Trophoblast cell (in vitro differentiated cells and primary cell): ENCODE data around the gene AARS1.
"Not testable (repeated sequence)": the region's sequence is repeated elsewhere in the genome, so short reads cannot be mapped to it uniquely, and the experiment has no call there.

ENCODE experiments used
- DNase-seq, 2 donors: peaks; one replicate each; pipeline ENCODE4 v3.0.0-alpha.2; 2016
- H2AFZ ChIP-seq: 2 replicates; pipeline ENCODE4 v1.6.1; 2013; ENCODE audit warnings: low read length, moderate library complexity, mild to moderate bottlenecking; ENCODE audit not compliant: insufficient read depth, poor library complexity
- H2AK5ac ChIP-seq: 2 replicates; pipeline ENCODE4 v1.6.1; 2013; ENCODE audit warnings: mild to moderate bottlenecking, low read length
- H2BK120ac ChIP-seq: 2 replicates; pipeline ENCODE4 v1.6.1; 2013; ENCODE audit warnings: low read length, mild to moderate bottlenecking, moderate library complexity; ENCODE audit not compliant: insufficient read depth, poor library complexity
- H2BK12ac ChIP-seq: 2 replicates; pipeline ENCODE4 v1.6.1; 2013; ENCODE audit warnings: mild to moderate bottlenecking, low read length, moderate library complexity
- H2BK5ac ChIP-seq: 2 replicates; pipeline ENCODE4 v1.6.1; 2013; ENCODE audit warnings: low read length, low read depth, moderate library complexity, mild to moderate bottlenecking; ENCODE audit not compliant: poor library complexity
- H3K14ac ChIP-seq: 2 replicates; pipeline ENCODE4 v1.6.1; 2013; ENCODE audit warnings: mild to moderate bottlenecking, low read length
- H3K18ac ChIP-seq: 2 replicates; pipeline ENCODE4 v1.6.1; 2013; ENCODE audit warnings: mild to moderate bottlenecking, low read length
- H3K23ac ChIP-seq: 2 replicates; pipeline ENCODE4 v1.6.1; 2013; ENCODE audit warnings: low read length
- H3K27ac ChIP-seq: 2 replicates; pipeline ENCODE4 v1.5.1; 2013; ENCODE audit warnings: low read depth, mild to moderate bottlenecking, inconsistent platforms, low read length, moderate library complexity
- H3K27me3 ChIP-seq: 2 replicates; pipeline ENCODE4 v1.6.1; 2013; ENCODE audit warnings: inconsistent platforms, mild to moderate bottlenecking, low read length, moderate library complexity; ENCODE audit not compliant: insufficient read depth
- H3K36me3 ChIP-seq, 2 experiments: 1 replicate in 1 of 2; 2 replicates in 1 of 2; pipeline ENCODE4 v1.6.1; 2013; ENCODE audit warnings: low read length in 2 of 2, mild to moderate bottlenecking in 2 of 2, moderate library complexity in 1 of 2; ENCODE audit not compliant: insufficient read depth in 2 of 2, control insufficient read depth in 1 of 2
- H3K4ac ChIP-seq: 2 replicates; pipeline ENCODE4 v1.6.1; 2013; ENCODE audit warnings: low read depth, mild to moderate bottlenecking, low read length, moderate library complexity
- H3K4me1 ChIP-seq, 2 experiments: 1 replicate in 1 of 2; 2 replicates in 1 of 2; pipeline ENCODE4 v1.6.1; 2013; ENCODE audit warnings: low read length in 2 of 2, mild to moderate bottlenecking in 2 of 2, moderate library complexity in 1 of 2; ENCODE audit not compliant: insufficient read depth in 2 of 2, control insufficient read depth in 1 of 2
- H3K4me2 ChIP-seq: 2 replicates; pipeline ENCODE4 v1.6.1; 2013; ENCODE audit warnings: inconsistent platforms, mild to moderate bottlenecking, low read length, moderate library complexity
- H3K4me3 ChIP-seq: 2 replicates; pipeline ENCODE4 v1.5.1; 2013; ENCODE audit warnings: mild to moderate bottlenecking, low read depth, low read length, inconsistent platforms
- H3K79me1 ChIP-seq: one replicate; pipeline ENCODE4 v1.6.1; 2013; ENCODE audit warnings: low read length
- H3K79me2 ChIP-seq: 2 replicates; pipeline ENCODE4 v1.6.1; 2013; ENCODE audit warnings: low read length, mild to moderate bottlenecking; ENCODE audit not compliant: control insufficient read depth, insufficient read depth, poor library complexity
- H3K9ac ChIP-seq: 2 replicates; pipeline ENCODE4 v1.6.1; 2013; ENCODE audit warnings: mild to moderate bottlenecking, low read length
- H3K9me3 ChIP-seq: 2 replicates; pipeline ENCODE4 v1.6.1; 2013; ENCODE audit warnings: low read depth, mild to moderate bottlenecking, control low read depth, inconsistent platforms, low read length; ENCODE audit not compliant: insufficient read depth
- H4K12ac ChIP-seq: 2 replicates; pipeline ENCODE4 v1.6.1; 2013; ENCODE audit warnings: low read depth, mild to moderate bottlenecking, low read length, moderate library complexity
- H4K8ac ChIP-seq: 2 replicates; pipeline ENCODE4 v1.6.1; 2013; ENCODE audit warnings: low read depth, mild to moderate bottlenecking, low read length, moderate library complexity
- H4K91ac ChIP-seq: one replicate; pipeline ENCODE4 v1.6.1; 2013; ENCODE audit warnings: low read depth, mild to moderate bottlenecking, low read length, moderate library complexity
- WGBS: extraction: QIAGEN DNeasy Blood & Tissue Kit; methylation state at CpG from one replicate; pipeline ENCODE4 v1.1.7; 2013; ENCODE audit warnings: missing lambda C conversion rate; ENCODE audit not compliant: insufficient read length, insufficient coverage; ENCODE audit errors: extremely low coverage; 5-methylcytosine and 5-hydroxymethylcytosine counted together

AARS1 gene

GRCh38 chr16:70259903-70260302, 29.4 kb downstream of the AARS1 start:
- not testable (repeated sequence) for H2BK5ac ChIP-seq, H2AFZ ChIP-seq, H3K23ac ChIP-seq, H2BK12ac ChIP-seq, H3K4me1 ChIP-seq, H3K14ac ChIP-seq, H3K27me3 ChIP-seq, H3K18ac ChIP-seq, H3K79me1 ChIP-seq, H2AK5ac ChIP-seq, H4K91ac ChIP-seq, H3K9ac ChIP-seq, H4K8ac ChIP-seq, H3K4me3 ChIP-seq, H4K12ac ChIP-seq, H3K4me2 ChIP-seq, H2BK120ac ChIP-seq, H3K4ac ChIP-seq, H3K79me2 ChIP-seq, H3K27ac ChIP-seq, H3K9me3 ChIP-seq, DNase-seq
- no CpG with 5 or more reads among the region's 6 CpGs for WGBS
- peaks cover 75 to 84% of the 10 kb centered on the region in 2 experiments for H3K36me3 ChIP-seq

GRCh38 chr16:70258946-70259345, 30.4 kb downstream of the AARS1 start:
- DNase-seq = no peak
- Histone ChIP-seq H4K12ac (no peak overlapping the region), H2BK12ac (no peak overlapping the region), H4K91ac (no peak overlapping the region), H3K79me1 (no peaks in the 10 kb centered on the region), H3K4me1 (no peaks in the 10 kb centered on the region), H2AK5ac (no peak overlapping the region), H3K18ac (no peak overlapping the region), H2BK120ac (no peak overlapping the region), H2AFZ (no peak overlapping the region), H3K4me2 (no peak overlapping the region), H3K4me3 (no peak overlapping the region), H3K4ac (no peak overlapping the region), H3K79me2 (no peaks in the 10 kb centered on the region), H3K9me3 (peaks cover 3% of the 10 kb centered on the region), H3K23ac (no peak overlapping the region), H3K36me3 (peaks cover 75 to 84% of the 10 kb centered on the region in 2 experiments), H2BK5ac (no peak overlapping the region), H3K27ac (no peak overlapping the region), H3K27me3 (no peaks in the 10 kb centered on the region), H3K9ac (no peak overlapping the region), H4K8ac (no peak overlapping the region), H3K14ac (no peak overlapping the region)
- WGBS = no CpG with 5 or more reads among the region's 10 CpGs

- H3K9me3 ChIP-seq = peaks cover 3% of the 10 kb centered on the region
- no CpG with 5 or more reads among the region's 14 CpGs for WGBS
- H2BK5ac ChIP-seq = no peak overlapping the region
Measured at GRCh38 chr16:70258065-70258464, 31.2 kb downstream of the AARS1 start.

GRCh38 chr16:70257391-70257790, 31.9 kb downstream of the AARS1 start:
- WGBS = no CpG with 5 or more reads among the region's 4 CpGs
- H3K4me2 ChIP-seq = no peak overlapping the region
- no peak for DNase-seq

More at GRCh38 chr16:70258065-70258464, 31.2 kb downstream of the AARS1 start:
- H3K36me3 ChIP-seq = peaks cover 75 to 84% of the 10 kb centered on the region in 2 experiments
- H3K4me3 ChIP-seq = no peak overlapping the region
- no peaks in the 10 kb centered on the region for H3K27me3 ChIP-seq
- H3K4ac ChIP-seq = no peak overlapping the region
- no peak overlapping the region for H4K91ac ChIP-seq
- H3K27ac ChIP-seq = no peak overlapping the region
- H3K23ac ChIP-seq = no peak overlapping the region
- no peaks in the 10 kb centered on the region for H3K79me1 ChIP-seq
- H4K8ac ChIP-seq = no peak overlapping the region
- H3K18ac ChIP-seq = no peak overlapping the region
- H3K9ac ChIP-seq = no peak overlapping the region
- no peaks in the 10 kb centered on the region for H3K4me1 ChIP-seq
- no peaks in the 10 kb centered on the region for H3K79me2 ChIP-seq
- no peak overlapping the region for H2AFZ ChIP-seq
- H2BK120ac ChIP-seq = no peak overlapping the region
- no peak overlapping the region for H3K14ac ChIP-seq
- no peak overlapping the region for H2BK12ac ChIP-seq
- H4K12ac ChIP-seq = no peak overlapping the region
- no peak for DNase-seq
- no peak overlapping the region for H2AK5ac ChIP-seq
- H3K4me2 ChIP-seq = no peak overlapping the region

More at GRCh38 chr16:70257391-70257790, 31.9 kb downstream of the AARS1 start:
- Histone ChIP-seq H3K36me3 (peaks cover 78 to 85% of the 10 kb centered on the region in 2 experiments), H2BK5ac (no peak overlapping the region), H2AFZ (no peak overlapping the region), H4K91ac (no peak overlapping the region), H2BK120ac (no peak overlapping the region), H2BK12ac (no peak overlapping the region), H3K4me1 (no peaks in the 10 kb centered on the region), H3K79me1 (no peaks in the 10 kb centered on the region), H4K8ac (no peak overlapping the region), H3K27ac (no peak overlapping the region), H3K4me3 (no peak overlapping the region), H3K27me3 (no peaks in the 10 kb centered on the region), H3K23ac (no peak overlapping the region), H3K9me3 (peaks cover 3% of the 10 kb centered on the region), H3K18ac (no peak overlapping the region), H3K79me2 (no peaks in the 10 kb centered on the region), H3K4ac (no peak overlapping the region), H2AK5ac (no peak overlapping the region), H4K12ac (peak overlapping the region; percentile 29), H3K14ac (no peak overlapping the region), H3K9ac (no peak overlapping the region)
